ENCODE data around the gene PCGF6. TPM values are rescaled to one million over a fixed set of nuclear protein-coding genes. Genes with fewer than 3 reads are reported as not detected.

The PCGF6 gene
- polyA plus RNA-seq, 1 donor (not counting 4 experiments of a cell fraction or from before 2014, with no cell fraction given), result 11.1 TPM

DNA sequence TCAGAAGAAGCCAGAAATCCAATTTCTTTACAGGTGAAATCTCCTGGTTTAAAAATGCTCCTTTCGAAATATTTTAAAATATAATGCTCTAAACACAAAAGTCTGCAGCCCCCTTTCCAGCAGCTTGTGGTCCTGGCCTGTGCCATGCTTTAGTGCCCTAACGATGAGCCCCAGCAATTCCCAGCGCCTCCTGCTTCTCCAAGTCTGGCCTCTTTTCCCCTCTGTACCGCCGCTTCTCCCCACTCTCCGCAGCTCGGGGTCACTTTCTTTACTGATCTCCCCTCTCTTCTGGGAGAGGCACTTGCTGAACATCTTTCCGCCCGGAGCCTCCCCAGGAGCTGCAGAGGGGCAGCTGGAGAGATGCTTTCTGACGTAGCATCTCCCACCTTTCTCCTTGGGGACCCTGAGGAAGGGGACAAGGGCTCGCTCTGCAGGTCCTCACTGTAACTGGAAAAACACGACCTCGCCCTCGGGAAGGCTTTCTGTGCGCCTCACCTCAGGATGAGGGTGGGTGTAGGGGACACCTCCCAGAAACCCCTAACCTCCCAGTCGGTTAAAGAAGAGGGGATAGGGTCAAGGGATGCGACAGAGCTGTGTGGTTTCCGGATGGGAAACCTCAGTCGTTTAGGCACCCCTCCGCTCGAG is 74.6 kb downstream of the PCGF6 start:
- dilution Hi-C loops (cut with MboI; ENCODE audit: extremely low pct_ligation_motif_present, low sequenced_read_pairs), result no loop called here
- no peaks in the 10 kb centered on the region for H3K79me2 ChIP-seq (ENCODE audit: control insufficient read depth, insufficient read depth, low read length)
- H3K27me3 ChIP-seq (ENCODE audit: control insufficient read depth, extremely low read depth, insufficient read depth, low read length), result peaks cover 42% of the 10 kb centered on the region
- peak overlapping the region in 2 of 3 experiments; percentile 1 to 13 for H3K4me3 ChIP-seq (ENCODE audit: control insufficient read depth in 2 of 3, extremely low read depth in 1 of 3, insufficient read depth in 2 of 3, low read depth in 1 of 3, low read length in 3 of 3)
- TF ChIP-seq, protein P1, sequence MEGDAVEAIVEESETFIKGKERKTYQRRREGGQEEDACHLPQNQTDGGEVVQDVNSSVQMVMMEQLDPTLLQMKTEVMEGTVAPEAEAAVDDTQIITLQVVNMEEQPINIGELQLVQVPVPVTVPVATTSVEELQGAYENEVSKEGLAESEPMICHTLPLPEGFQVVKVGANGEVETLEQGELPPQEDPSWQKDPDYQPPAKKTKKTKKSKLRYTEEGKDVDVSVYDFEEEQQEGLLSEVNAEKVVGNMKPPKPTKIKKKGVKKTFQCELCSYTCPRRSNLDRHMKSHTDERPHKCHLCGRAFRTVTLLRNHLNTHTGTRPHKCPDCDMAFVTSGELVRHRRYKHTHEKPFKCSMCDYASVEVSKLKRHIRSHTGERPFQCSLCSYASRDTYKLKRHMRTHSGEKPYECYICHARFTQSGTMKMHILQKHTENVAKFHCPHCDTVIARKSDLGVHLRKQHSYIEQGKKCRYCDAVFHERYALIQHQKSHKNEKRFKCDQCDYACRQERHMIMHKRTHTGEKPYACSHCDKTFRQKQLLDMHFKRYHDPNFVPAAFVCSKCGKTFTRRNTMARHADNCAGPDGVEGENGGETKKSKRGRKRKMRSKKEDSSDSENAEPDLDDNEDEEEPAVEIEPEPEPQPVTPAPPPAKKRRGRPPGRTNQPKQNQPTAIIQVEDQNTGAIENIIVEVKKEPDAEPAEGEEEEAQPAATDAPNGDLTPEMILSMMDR (optimal IDR thresholded peaks at IDR 0.05 in 1 of 3, IDR thresholded peaks at IDR 0.05 in 1 of 3, conservative IDR thresholded peaks at IDR 0.05 in 1 of 3; ENCODE audit: extremely low read depth in 1 of 3, insufficient read depth in 2 of 3, low read length in 3 of 3), result no peak
- TF ChIP-seq EZH2 (IDR thresholded peaks at IDR 0.05; ENCODE audit: low read length), result peak; percentile 66
- H3K4me1 ChIP-seq (ENCODE audit: control insufficient read depth, extremely low read depth, insufficient read depth, low read length), result peaks cover 16% of the 10 kb centered on the region
- no peaks in the 10 kb centered on the region for H3K36me3 ChIP-seq (ENCODE audit: control insufficient read depth in 2 of 2, extremely low read depth in 1 of 2, insufficient read depth in 2 of 2, low read length in 2 of 2)
- H2AFZ ChIP-seq (ENCODE audit: control insufficient read depth, low read length), result no peak overlapping the region
- no peaks in the 10 kb centered on the region for H3K9me3 ChIP-seq (ENCODE audit: control insufficient read depth, low read depth, low read length)
- H3K27ac ChIP-seq (ENCODE audit: control insufficient read depth, insufficient read depth, low read length), result no peak overlapping the region
- no peaks in the 10 kb centered on the region for H4K20me1 ChIP-seq (ENCODE audit: control insufficient read depth, extremely low read depth, insufficient read depth, low read length)
- no peak overlapping the region for H3K9ac ChIP-seq (ENCODE audit: control insufficient read depth, extremely low read depth, insufficient read depth, low read length)
- peaks cover 3% of the 10 kb centered on the region for H3K9me1 ChIP-seq (ENCODE audit: control insufficient read depth, extremely low read depth, insufficient read depth, low read length)
- no peak for FAIRE-seq
- H3K4me2 ChIP-seq (ENCODE audit: control insufficient read depth, extremely low read depth, insufficient read depth, low read depth, low read length), result peak overlapping the region; percentile 77
- DNase-seq (ENCODE audit: low read depth, low spot score), result no peak

DNA sequence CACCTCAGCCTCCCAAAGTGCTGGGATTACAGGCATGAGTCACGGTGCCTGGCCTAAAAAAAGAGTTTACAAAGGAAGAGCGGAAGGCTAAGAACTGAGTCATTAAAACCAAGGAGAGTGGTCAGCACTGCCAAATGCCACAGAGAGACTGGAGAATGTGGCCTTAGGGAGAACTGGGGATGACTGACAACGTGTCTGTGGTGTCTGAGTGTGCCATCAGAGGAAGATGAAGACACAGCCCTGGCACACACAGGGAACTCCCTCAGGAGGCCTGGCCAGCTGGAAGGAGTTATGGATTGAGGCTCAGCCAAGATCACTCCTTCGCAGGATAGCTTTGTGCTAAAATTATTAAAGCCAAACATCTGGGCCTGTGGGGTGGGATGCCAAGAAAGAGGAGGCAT is 77.9 kb downstream of the PCGF6 start:
- Histone ChIP-seq H4K20me1 (ENCODE audit: control insufficient read depth, extremely low read depth, insufficient read depth, low read length) (no peaks in the 10 kb centered on the region), H3K9me3 (ENCODE audit: control insufficient read depth, low read depth, low read length) (no peaks in the 10 kb centered on the region), H3K27me3 (ENCODE audit: control insufficient read depth, extremely low read depth, insufficient read depth, low read length) (peaks cover 24% of the 10 kb centered on the region), H2AFZ (ENCODE audit: control insufficient read depth, low read length) (no peak overlapping the region), H3K9ac (ENCODE audit: control insufficient read depth, extremely low read depth, insufficient read depth, low read length) (no peak overlapping the region), H3K4me3 (ENCODE audit: control insufficient read depth in 2 of 3, extremely low read depth in 1 of 3, insufficient read depth in 2 of 3, low read depth in 1 of 3, low read length in 3 of 3) (no peak overlapping the region), H3K9me1 (ENCODE audit: control insufficient read depth, extremely low read depth, insufficient read depth, low read length) (peaks cover 3% of the 10 kb centered on the region), H3K36me3 (ENCODE audit: control insufficient read depth in 2 of 2, extremely low read depth in 1 of 2, insufficient read depth in 2 of 2, low read length in 2 of 2) (no peaks in the 10 kb centered on the region), H3K79me2 (ENCODE audit: control insufficient read depth, insufficient read depth, low read length) (no peaks in the 10 kb centered on the region), H3K27ac (ENCODE audit: control insufficient read depth, insufficient read depth, low read length) (peak overlapping the region; percentile 18), H3K4me2 (ENCODE audit: control insufficient read depth, extremely low read depth, insufficient read depth, low read depth, low read length) (peak overlapping the region; percentile 71), H3K4me1 (ENCODE audit: control insufficient read depth, extremely low read depth, insufficient read depth, low read length) (peaks cover 16% of the 10 kb centered on the region)
- TF ChIP-seq, protein P1 (optimal IDR thresholded peaks at IDR 0.05 in 1 of 3, IDR thresholded peaks at IDR 0.05 in 1 of 3, conservative IDR thresholded peaks at IDR 0.05 in 1 of 3; ENCODE audit: extremely low read depth in 1 of 3, insufficient read depth in 2 of 3, low read length in 3 of 3), result no peak
- TF ChIP-seq EZH2 (IDR thresholded peaks at IDR 0.05; ENCODE audit: low read length), result no peak
- DNase-seq (ENCODE audit: low read depth, low spot score) (peak; percentile 82), FAIRE-seq (peak; percentile 99)
- dilution Hi-C loops (cut with MboI; ENCODE audit: extremely low pct_ligation_motif_present, low sequenced_read_pairs), result no loop called here

Data from keratinocyte (primary cell).